Measurements from ENCODE around the gene ASTL.

- TF ChIP-seq CTCF (IDR thresholded peaks at IDR 0.05; ENCODE audit: poor library complexity): peak; percentile 67
- no peak for TF ChIP-seq EZH2 (IDR thresholded peaks at IDR 0.05; ENCODE audit: borderline replicate concordance)
Observed at GRCh38 chr2:96138179-96139145, at the start of gene ASTL.
